H1 (cell line): ENCODE measurements around the gene TAF3.

ENCODE experiments used
- SRF ChIP-seq: IDR thresholded peaks from 2 replicates; pipeline ENCODE4 v1.6.1; 2011; ENCODE audit warnings: mild to moderate bottlenecking, low read depth, low read length, moderate library complexity
- TF ChIP-seq, protein P1 (sequence below), 3 experiments: IDR thresholded peaks; 1 replicate in 2 of 3; 2 replicates in 1 of 3; pipeline versions ENCODE4 v1.5.1 to v1.6.1; 2011; ENCODE audit warnings: low read length in 3 of 3, mild to moderate bottlenecking in 3 of 3, inconsistent platforms in 2 of 3, low read depth in 1 of 3, moderate library complexity in 1 of 3; ENCODE audit not compliant: insufficient read depth in 1 of 3; ENCODE audit errors: control extremely low read depth in 1 of 3

DNA sequence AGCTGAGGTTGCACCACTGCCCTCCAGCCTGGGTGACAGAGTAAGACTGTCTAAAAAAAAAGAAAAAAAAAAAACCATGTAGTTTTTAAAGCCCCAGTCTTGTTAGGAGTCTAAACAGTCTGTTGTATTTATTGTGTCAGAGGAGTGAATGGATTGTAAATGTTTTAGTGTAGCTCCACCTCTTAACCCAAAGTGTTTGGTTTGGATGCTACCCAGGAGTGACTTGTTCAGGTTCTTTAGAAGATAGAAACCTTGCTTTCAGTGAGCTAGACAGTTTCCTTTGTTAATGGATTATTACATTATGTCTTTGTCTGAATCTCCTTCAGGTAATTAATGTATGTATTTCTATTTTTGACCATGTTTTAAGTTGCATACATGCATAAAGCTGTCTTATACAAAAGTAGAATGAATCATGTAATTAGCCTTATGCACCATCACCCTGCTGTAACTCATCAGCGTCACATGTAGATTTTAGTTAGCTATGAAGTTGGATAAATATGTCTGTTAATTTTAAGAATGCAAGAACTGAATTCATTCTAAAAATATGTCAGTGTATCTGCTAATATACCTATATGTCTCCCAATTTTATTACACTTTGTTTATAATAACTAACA, 97.7 kb downstream of the TAF3 start:
- TF ChIP-seq, protein P1, sequence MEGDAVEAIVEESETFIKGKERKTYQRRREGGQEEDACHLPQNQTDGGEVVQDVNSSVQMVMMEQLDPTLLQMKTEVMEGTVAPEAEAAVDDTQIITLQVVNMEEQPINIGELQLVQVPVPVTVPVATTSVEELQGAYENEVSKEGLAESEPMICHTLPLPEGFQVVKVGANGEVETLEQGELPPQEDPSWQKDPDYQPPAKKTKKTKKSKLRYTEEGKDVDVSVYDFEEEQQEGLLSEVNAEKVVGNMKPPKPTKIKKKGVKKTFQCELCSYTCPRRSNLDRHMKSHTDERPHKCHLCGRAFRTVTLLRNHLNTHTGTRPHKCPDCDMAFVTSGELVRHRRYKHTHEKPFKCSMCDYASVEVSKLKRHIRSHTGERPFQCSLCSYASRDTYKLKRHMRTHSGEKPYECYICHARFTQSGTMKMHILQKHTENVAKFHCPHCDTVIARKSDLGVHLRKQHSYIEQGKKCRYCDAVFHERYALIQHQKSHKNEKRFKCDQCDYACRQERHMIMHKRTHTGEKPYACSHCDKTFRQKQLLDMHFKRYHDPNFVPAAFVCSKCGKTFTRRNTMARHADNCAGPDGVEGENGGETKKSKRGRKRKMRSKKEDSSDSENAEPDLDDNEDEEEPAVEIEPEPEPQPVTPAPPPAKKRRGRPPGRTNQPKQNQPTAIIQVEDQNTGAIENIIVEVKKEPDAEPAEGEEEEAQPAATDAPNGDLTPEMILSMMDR (IDR thresholded peaks at IDR 0.05; ENCODE audit: control extremely low read depth in 1 of 3, insufficient read depth in 1 of 3, low read depth in 1 of 3, low read length in 3 of 3), result no peak
- no peak for TF ChIP-seq SRF
